ENCODE results near the gene MYL5.

Gene MYL5

DNA sequence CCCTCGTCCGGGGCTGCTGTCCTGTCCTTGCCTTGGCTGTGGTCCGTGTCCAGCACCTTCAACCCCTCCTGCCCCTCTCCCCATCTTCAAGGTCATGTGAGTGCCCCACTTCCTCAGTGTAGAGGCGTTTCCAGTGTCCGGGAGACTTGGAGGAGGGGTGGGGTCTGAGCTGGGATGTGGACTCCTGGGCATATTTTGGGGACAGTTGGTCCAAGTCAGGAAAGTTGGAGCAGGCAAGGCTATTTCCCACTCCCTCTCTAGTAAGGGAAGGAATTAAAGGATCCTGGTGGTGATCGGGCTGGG is 34.2 kb downstream of the MYL5 start:
- DNase-seq = no peak

DNA sequence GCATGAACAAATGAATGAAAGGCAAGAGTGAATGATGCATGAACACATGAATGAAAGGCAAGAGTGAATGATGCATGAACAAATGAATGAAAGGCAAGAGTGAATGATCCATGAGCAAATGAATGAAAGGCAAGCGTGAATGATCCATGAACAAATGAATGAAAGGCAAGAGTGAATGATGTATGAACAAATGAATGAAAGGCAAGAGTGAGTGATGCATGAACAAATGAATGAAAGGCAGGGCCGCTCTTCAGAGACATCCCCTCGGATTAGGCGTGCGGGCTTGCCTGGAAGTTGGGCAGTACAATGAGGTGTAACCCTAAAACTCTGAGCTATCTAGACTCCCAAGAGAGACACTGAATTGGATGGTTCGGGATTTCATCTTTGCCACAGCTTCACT is 35.0 kb downstream of the MYL5 start:
- DNase-seq = no peak

DNA sequence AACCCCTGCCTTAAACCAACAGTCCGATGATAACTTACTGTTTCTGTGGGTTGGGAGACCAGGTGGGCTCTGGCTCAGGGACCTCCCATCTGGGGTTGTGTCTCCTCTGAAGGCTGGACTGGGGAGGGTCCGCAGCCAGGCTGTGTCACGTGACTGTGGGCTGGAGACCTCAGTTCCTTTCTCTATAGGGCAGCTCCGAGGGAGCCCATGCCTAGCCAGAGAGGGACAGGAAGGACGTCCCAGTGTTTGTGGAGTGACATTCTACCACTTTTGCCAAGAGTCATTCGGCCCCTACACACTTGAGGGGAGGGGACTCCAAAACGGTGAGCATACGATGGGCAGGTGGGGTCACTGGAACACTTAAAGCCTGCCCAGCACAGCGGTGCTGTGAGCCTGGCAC is 35.8 kb downstream of the MYL5 start:
- no peak for DNase-seq

DNA sequence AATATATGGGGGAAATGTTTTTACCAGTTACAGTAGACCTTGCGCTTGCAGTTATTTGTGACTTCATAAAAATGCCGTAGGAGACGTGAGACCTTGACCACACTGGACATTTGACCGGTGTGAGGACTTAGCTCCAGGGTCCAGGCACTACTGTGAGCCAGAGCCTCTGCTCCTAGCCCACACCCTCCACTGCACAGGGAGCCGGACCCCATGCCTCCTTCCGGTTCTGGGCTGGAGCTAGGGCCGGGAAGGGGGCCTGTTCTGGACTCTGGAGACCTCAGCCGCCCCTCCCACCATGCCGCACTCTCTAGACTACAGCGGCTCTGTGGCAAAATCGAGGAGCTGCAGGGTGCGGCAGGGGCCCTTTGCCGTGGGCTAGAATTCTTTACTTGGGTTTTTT is 36.6 kb downstream of the MYL5 start:
- no peak for DNase-seq

DNA sequence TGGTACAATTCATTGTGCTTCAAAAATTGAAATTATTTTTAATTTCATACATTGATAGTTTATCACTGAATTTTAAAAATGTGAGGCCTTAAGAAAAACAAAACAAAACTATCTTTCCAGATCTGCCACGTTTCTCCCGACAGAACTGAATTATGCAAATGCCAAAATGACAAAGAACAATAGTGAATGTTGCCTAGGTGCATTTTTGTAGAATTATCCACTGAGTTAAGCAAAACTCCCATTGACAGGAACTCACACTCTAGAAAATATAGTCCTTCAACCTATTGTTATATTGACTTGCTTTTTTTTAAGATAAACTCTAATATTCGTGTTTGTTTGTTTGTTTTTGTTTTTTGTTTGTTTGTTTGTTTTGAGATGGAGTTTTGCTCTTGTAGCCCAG is 37.8 kb downstream of the MYL5 start:
- no peak for DNase-seq

DNA sequence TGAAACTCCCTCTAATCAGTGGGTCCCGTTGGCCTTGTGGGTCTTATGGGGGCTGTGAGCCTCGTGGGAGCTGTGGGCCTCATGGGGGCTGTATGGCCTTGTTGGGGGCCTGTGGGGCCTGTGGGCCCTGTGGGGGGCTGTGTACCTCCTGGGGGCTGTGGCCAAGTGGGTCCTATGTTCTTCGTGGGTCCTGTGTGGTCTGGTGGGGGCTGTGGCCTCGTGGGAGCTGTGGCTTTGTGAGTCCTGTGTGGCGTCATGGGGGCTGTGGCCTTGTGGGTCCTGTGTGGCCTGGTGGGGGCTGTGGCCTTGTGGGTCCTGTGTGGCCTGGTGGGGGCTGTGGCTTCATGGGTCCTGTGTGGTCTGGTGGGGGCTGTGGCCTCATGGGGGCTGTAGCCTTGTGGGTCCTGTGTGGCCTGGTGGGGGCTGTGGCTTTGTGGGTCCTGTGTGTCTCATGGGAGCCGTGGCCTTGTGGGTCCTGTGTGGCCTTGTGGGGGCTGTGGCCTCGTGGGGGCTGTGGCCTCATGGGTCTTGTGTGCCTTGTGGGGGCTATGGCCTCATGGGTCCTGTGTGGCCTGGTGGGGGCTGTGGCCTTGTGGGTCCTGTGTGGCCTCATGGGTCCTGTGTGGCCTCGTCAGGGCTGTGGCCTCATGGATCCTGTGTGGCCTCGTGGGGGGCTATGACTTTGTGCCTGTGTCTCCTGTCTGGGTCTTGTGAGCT is 38.7 kb downstream of the MYL5 start:
- DNase-seq = no peak

DNA sequence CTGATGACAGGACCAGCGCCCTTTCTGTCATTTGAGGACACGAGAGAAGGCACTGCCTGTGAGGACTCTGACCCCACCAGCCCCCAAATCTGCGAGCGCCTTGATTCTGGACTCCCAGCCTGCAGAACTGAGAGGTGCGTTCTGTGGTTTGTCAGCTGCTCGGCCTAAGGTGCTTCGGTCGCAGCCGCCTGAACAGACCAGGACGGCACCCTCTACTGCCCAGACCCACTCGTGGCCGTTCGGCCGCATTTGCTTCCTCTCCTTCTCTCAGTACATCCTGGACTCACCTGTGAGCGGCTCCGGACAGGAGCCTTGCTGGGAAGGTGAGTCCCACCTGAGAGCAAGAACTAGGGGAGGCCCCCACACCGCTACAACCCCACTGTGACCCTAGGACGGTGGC is 39.7 kb downstream of the MYL5 start:
- no peak for DNase-seq

DNA sequence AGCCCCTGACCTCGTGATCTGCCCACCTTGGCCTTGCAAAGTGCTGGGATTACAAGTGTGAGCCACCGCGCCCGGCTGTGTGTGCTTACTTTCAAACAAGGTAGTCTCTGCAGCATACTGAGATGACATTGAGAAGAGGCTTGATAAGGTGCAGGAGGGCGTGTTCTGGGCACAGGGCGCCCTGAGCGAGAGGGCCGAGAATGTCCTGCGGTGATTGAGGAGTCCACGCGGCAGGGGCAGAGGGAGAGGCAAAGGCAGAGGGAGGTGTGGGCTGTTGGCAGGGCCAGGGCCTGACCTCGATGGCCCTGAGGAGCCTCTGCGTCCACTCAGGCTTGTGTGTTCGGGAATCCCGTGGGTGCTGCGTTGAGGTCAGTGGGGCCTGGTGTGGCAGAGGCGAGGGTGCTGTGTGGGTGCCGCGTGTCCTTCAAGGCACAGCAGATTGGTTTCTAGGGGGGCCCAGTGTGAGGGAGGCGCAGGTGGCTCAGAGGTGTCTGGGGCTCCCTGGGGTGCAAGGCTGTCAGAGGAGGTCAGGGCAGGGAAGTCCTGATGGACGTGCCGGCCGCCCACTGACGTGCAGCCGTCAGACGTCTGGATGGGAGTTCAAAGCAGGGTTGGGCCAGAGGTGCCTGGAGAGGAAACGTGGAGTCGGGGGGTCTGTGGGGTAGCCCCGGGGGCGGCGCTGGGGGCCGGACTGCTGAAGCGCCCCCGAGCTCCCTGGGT is 43.4 kb downstream of the MYL5 start:
- DNase-seq = no peak

DNA sequence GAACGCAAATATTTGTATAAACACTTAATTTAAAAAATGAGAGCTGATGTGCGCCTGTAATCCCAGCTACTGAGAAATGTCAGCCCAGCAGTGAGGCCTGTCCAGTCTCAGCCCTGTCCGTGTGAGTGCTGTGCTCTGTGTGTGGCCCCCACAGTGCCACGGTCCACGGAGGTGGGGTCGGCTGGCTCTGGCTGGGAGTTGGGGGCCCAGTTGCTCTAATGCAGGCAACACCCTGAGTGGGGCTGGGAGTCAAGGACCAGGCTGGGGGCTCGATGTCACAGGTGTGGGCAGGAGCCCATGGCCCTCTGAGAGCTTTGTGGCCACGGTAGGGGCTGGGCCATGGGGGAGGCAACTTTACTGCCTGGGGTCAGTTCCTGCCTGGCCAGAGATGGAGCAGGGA is 44.1 kb downstream of the MYL5 start:
- no peak for DNase-seq

DNA sequence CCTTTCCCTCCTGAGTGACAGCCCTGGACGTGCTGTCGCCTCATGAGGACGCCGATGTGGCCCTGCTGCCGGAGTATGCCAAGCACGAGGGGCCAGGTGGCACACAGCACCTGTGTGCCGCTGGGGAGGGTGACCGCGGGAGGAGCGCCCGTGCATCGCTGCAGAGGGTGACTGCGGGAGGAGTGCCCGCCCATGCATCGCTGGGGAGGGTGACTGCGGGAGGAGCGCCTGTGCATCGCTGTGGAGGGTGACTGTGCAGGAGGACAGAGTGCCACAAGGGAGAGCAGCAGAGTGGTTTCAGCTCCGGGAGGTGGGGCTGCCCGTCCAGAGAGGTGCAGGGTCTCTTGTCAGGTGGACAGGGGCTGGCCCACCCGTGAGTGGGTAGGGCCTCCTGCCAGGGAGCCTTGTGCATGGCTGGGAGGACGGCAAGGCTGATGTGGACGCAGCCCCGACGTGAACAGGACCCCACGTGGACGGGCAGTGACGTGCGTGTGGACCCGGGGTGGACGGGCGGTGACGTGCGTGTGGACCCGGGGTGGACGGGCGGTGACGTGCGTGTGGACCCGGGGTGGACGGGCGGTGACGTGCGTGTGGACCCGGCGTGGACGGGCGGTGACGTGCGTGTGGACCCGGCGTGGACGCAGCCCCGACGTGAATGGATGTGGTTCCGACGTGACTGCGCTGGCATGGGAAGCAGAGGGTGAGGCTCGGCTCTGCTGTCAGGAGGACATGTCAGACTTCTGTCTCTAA is 45.9 kb downstream of the MYL5 start:
- no peak for DNase-seq

DNA sequence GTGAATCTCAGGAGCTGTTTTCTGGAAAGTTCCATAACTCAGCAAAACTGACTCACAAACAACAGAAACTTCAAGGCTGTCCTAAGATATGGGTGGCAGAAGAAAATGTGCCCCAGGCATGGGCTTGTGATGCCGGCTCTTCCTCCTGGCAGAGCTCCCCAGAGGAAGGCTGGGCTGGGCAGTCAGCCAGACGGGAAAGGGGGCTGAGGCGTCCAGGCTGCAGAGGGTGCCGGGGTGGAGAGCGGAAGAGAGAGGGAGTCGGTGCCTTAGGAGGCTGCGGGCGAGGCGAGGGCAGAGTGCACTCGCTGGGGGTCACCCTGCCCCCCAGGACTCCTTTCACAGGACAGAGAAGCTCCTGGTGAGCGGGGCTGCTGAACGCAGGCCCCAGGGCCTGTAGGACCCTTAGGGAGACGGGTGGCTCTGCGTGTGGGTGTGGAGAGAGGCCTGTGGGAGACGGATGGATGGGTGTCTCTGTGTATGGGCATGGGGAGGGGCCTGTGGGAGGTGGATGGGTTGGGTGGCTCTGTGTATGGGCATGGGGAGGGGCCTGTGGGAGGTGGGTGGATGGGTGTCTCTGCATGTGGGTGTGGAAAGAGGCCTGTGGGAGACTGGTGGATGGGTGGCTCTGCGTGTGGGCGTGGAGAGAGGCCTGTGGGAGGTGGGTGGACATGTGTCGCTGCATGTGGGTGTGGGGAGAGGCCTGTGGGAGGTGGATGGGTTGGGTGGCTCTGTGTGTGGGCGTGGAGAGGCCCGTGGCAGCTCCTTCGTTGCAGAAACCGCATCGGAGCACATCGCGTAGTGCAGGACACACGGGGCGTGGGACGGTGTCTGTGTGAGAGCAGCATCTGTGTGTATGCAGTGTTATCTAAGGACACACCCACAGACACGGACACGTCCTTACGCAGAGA is 47.2 kb downstream of the MYL5 start:
- DNase-seq = no peak

DNA sequence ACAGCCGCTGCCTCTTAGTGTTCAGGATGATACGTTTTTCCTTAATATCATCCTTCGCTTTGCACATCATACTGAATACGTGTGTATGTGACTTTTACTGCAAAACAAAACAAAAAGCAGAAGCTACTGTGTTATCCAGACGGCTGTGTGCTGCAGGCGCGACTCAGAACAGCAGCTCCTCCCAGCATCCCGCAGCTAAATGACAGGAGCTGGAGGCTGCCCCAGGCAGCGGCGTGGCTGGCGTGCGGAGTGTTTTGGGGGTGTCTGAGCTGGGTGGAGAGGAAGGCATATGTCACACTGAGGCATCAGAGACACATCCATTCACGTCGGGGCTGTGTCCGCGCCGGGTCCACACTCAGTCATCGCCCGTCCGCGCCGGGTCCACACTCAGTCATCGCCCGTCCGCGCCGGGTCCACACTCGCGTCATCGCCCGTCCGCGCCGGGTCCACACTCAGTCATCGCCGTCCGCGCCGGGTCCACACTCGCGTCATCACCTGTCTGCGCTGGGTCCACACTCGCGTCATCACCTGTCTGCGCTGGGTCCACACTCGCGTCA is 47.9 kb downstream of the MYL5 start:
- no peak for DNase-seq

DNA sequence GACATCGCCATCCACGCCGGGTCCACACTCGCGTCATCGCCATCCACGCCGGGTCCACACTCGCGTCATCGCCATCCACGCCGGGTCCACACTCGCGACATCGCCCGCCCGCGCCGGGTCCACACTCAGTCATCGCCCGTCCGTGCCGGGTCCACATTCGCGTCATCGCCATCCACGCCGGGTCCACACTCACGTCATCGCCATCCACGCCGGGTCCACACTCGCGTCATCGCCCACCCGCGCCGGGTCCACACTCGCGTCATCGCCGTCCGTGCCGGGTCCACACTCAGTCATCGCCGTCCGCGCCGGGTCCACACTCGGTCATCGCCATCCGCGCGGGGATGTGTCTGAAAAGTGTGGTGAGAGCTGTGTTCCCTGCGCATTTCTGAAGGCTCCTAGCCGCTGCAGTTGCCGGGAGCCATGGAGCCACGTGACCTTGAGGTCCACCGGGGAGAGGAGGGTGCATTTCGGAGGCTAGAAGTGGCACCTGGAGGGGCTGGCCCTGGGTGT is 48.6 kb downstream of the MYL5 start:
- DNase-seq = no peak

DNA sequence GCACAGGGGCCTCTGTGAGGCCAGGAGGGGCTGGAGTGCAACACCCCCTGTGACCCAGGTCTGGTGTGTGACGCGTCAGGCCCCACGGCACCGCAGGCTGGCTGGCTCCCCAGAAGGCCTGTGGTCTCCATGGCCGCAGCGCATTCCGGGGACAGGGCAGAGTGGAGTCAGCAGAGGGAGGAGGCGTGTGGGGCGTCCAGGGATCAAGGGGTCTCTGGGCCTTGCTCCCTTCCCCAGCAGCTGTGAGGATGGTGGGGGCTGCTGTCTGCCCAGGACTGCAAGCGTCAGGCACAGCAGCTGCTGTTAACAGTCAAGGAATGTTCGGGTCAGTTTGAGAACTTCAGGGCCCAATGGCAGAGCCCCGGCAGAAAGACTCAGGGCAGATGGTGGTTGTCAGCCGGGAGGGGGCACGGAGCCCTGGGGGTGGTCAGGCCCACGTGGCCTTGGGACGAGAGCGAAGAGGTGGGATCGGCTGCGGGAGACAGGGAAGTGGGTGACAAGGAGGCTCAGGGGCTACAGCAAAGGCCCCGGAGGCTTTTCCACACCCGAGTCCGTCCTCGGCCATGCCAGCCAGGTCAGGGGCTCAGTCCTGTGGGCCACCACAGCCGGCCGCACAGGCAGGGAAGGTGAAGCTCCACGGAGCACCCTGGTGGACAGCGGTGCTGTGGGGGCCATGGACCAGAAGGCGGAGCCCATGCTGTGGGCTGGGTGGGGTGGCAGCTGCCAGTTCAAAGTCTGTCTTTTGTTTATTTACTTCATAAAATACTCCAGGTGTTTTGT is 49.6 kb downstream of the MYL5 start:
- DNase-seq = no peak

DNA sequence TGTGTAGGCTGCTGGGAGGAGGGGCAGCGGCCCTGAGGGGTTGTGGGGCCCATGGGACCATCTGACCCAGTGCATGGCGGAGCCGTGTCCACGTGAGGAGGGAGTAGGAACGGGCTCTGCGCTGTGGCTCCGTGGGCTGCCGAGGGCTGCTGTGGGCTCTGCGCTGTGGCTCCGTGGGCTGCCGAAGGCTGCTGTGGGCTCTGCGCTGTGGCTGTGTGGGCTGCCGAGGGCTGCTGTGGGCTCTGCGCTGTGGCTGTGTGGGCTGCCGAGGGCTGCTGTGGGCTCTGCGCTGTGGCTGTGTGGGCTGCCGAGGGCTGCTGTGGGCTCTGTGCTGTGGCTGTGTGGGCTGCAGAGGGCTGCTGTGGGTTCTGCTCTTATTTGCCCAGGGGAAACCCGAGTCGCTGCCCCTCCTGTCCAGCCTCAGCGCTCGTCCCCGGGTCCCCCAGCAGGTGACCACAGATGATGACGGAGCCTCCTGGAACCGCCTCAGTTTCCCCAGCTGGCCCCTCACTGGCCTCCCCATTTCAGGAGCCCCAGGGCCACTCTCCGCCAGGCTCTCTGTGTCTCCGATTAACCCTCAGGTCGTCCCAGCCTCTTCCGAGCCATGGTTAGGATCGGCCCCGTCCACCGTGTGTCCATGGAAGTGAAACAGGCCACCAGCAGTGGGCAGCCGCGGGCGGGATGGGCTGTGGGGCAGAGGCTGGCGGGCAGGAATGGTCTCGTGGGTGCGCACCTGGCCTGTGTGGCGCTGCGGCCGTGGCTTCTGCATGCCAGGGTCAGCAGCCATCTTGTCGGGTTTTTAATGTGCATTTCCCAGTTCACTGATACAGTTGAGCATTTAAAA is 51.3 kb downstream of the MYL5 start:
- no peak for DNase-seq

DNA sequence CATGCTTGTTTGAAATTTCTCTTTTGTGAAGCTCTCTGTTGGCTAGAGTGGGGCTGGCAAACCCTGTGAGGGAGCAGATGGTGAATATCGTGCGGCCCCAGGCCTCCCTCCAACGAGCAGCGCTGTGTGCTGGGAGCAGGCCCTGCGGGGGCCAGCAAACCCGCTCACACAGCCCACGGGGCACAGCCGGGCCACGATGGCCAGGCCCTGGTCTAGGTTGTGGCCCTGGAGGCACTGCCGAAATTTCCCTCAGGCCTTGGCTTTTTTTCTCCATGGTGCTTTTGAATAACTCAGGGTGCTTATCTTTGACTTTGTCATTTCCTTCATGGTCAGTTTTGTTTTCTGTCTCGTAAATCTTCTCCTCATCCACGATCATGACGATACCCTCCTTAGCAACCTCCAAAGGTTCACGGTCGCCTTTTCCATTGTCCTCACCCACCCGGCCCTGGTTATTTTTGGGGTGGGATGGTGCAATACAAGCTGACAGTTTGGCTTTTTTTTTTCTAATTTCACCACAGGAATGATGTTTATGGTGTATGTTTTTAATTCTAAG is 52.0 kb downstream of the MYL5 start:
- no peak for DNase-seq

DNA sequence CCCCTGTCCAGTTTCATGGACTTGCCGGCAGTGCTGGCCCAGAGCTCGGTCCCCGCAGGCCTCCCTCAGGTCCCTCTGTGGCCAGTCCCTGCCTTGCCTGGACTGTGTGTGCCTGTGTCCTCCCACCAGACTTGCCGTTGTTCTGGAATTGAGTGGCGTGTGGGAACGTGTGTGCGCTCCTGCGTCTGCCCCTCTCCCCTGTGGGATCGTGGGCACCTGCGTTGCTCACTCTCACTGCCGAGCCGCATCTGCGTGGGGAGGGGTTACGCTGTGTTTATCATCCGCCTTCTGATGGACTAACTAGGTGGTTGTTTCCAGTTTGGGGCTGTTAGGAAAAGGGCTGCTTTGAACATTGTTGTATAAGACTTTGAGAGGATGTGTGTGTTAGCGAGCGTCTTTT is 52.5 kb downstream of the MYL5 start:
- DNase-seq = no peak

DNA sequence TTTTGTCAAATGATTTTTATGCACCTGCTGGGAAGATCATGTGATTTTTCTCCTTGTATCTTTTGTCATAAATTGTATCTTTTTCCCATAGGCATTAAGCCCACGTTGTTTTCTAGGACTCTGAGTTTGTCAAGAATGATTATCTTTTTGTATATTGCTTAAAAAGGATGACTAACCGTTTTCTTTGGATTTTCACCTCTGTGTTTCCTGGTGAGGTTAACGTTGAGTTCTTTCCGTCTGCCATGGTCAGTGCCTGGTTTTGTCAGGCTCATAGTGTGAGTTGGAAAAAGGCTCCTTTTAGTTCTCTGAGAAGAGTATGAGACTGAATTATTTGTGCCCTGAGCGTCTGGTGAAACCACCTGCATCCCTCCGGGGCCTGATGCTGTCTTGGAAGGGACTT is 53.2 kb downstream of the MYL5 start:
- no peak for DNase-seq

DNA sequence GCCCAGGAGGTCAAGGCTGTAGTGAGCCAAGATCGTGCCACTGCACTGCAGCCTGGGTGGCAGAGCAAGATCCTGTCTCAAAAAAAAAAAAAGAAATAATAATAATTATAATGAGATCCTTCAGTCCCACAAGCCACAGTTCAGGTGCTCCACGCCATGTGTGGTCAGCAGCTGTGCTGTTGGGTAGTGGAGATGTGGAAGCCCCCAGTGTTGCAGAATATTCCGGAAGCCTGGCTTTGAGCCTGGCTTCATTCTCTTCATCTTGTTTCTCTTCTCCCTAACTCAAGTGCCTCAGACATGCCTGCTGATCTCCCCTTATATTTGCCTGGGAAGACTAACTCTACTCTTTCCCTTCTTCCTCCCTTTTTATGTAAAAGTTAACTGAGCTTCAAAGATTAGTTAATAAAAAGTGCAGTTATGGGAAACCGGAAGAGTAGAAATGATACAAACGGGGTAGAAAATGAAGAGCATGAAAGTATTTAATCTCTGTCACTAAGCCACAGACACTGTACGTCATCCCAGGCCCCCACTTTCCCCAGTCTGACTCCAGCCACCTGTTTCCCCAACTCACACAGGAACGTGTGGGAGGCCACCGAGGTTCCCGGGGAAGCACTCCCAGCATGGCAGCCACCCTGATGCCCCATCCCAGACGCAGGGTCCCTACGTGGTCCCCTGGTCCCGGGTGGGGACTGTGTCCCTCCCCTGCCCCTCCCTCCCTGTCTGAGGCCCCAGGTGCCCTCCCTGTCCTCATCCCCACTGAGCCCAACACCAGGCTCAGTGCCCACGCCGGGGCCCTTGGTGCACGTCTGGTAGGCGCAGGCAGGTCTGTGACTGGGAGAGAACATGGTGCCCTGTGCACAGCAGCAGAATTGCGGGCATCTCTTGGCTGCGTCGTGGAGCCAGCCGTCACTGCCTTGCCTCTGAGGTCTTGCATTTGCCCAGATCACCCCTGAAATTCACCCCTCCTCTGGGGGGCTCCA is 55.3 kb downstream of the MYL5 start:
- DNase-seq = no peak

All from central memory CD4-positive, alpha-beta T cell (primary cell).